ENCODE data around the gene PRR4. TPM values are rescaled to one million over a fixed set of nuclear protein-coding genes. Genes with fewer than 3 reads are reported as not detected.

PRR4 gene
- total RNA-seq, 1 donor from 2014 or later, result 1.7 TPM

DNA sequence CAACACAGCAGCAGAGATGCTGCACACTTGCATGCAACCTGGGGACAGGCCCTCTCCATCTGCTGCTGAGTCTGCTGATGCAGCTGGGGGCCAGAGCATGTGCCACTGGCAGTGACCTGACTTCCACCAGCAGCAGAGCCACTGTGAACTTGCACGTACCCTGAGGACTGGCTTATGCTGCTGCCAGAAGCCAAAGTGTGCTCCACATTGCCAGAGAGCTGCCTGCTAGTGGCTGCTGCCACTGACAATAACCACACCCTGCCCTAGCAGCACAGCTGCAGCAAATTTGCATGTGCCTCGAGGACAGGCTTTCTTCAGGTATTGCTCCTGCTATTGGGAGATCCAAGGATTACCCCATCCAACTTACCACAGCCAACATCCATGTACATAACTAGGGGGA lies 4.5 kb upstream of the PRR4 start:
- H3K27me3 ChIP-seq (ENCODE audit: low read depth), result no peaks in the 10 kb centered on the region
- no peak overlapping the region for H3K4me3 ChIP-seq
- peaks cover 11% of the 10 kb centered on the region for H3K9me3 ChIP-seq
- TF ChIP-seq, protein P1, sequence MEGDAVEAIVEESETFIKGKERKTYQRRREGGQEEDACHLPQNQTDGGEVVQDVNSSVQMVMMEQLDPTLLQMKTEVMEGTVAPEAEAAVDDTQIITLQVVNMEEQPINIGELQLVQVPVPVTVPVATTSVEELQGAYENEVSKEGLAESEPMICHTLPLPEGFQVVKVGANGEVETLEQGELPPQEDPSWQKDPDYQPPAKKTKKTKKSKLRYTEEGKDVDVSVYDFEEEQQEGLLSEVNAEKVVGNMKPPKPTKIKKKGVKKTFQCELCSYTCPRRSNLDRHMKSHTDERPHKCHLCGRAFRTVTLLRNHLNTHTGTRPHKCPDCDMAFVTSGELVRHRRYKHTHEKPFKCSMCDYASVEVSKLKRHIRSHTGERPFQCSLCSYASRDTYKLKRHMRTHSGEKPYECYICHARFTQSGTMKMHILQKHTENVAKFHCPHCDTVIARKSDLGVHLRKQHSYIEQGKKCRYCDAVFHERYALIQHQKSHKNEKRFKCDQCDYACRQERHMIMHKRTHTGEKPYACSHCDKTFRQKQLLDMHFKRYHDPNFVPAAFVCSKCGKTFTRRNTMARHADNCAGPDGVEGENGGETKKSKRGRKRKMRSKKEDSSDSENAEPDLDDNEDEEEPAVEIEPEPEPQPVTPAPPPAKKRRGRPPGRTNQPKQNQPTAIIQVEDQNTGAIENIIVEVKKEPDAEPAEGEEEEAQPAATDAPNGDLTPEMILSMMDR (IDR thresholded peaks at IDR 0.05), result no peak
- no peaks in the 10 kb centered on the region for H3K36me3 ChIP-seq
- H3K27ac ChIP-seq, result no peak overlapping the region
- DNase-seq (no peak), ATAC-seq (no peak)
- intact Hi-C loops (cut with DNase I), result no loop called here
- no peaks in the 10 kb centered on the region for H3K4me1 ChIP-seq

DNA sequence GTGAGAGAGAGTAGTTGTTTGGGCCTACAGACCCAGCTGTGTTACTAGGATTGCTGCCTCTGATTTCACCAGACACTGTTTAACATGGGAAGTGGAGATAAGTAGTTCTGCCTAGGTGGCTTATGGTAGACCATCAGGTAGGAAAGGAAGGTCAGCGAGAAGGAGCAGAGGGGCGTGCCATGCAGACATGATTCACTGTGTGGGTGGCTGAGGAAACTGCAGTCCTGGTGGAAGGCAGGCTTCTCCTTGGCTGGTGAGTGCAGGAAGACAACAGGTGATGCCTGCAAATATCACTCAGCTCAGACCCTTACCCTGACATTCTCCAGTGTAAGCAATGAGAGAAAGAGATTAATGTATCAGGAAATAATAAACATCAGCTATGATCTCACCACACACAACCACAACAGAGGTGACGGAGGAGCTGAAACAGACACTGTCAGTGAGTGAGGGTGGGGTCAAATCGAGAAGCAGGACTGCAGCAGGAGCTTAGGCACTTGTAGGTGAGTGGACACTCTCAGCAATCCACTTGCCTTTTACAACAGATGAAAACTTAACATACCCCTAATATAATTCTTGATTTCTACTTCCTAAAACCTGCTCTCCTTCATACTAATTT lies 2.1 kb upstream of the PRR4 start:
- Histone ChIP-seq H3K4me3 (no peak overlapping the region), H3K27ac (no peak overlapping the region), H3K9me3 (peaks cover 6% of the 10 kb centered on the region), H3K27me3 (ENCODE audit: low read depth) (no peaks in the 10 kb centered on the region), H3K4me1 (no peaks in the 10 kb centered on the region), H3K36me3 (no peaks in the 10 kb centered on the region)
- ATAC-seq, result no peak
- TF ChIP-seq, protein P1 (IDR thresholded peaks at IDR 0.05), result no peak
- intact Hi-C loops (cut with DNase I), result no loop called here
- DNase-seq, result no peak

DNA sequence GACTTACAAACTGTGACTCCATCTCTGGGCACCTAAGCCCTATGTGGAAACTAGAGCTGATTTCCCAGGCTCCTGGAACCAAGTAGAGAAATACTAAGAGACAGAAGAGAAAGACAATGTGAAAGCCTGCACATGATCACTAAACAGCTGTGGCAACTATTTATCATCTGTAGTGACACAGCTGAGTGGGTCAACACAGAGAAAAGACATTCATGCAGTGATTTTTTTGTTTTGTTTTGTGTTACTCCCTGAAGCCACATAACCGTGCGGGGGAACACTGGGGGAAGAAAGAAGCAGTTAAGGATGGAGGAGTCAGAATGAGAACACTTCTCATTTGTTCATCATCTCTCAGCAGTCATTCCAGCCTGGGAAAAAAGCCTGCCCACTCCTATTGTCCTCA lies 1.5 kb downstream of the PRR4 start:
- intact Hi-C loops (cut with DNase I), result no loop called here
- ATAC-seq, result no peak
- H3K27me3 ChIP-seq (ENCODE audit: low read depth), result no peaks in the 10 kb centered on the region
- no peaks in the 10 kb centered on the region for H3K36me3 ChIP-seq
- TF ChIP-seq, protein P1 (IDR thresholded peaks at IDR 0.05), result no peak
- H3K4me3 ChIP-seq, result no peak overlapping the region
- DNase-seq, result no peak
- no peaks in the 10 kb centered on the region for H3K4me1 ChIP-seq
- H3K27ac ChIP-seq, result no peak overlapping the region
- no peaks in the 10 kb centered on the region for H3K9me3 ChIP-seq

DNA sequence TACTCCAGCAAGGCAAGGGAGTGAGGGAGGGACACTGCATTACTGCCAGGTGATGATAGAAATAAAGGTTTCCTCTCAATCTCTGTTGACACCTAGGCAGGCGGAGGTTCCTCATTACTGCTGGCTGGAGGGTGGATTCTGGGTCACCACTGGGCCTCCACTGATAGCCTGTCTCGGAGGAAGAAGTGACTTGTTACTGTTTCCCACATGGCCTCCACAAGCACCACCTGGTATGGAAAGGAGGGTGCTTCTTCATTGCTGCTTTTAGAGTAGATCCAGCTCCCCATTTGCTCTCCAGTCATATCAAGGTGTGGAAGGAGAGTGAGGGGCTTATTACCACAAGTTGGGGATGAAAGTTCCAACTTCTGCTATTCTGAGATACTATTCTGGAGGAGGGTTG lies 6.4 kb downstream of the PRR4 start:
- no peak for ATAC-seq
- intact Hi-C loops (cut with DNase I), result no loop called here
- DNase-seq, result no peak

DNA sequence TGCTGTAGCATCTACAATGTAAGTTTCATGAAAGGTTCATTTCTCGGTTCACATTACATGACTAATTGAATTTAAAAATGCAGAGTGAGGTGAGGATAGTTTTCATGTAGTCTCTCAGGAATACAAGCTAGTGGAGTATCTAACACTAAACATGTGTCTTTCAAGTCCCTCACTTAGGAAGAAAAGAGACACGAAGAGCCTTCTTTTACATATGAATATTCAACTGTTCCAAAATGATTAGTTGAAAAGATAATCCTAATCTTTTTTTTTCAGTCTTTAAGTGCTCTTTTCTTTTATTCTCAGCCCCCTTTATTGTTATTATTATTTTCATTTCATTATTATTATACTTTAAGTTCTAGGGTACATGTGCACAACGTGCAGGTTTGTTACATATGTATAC lies 10.8 kb downstream of the PRR4 start:
- no peak overlapping the region for H3K27ac ChIP-seq
- H3K36me3 ChIP-seq, result no peaks in the 10 kb centered on the region
- intact Hi-C loops (cut with DNase I), result no loop called here
- ATAC-seq (no peak), DNase-seq (no peak)
- H3K27me3 ChIP-seq (ENCODE audit: low read depth), result no peaks in the 10 kb centered on the region
- TF ChIP-seq, protein P1 (IDR thresholded peaks at IDR 0.05), result no peak
- H3K4me3 ChIP-seq, result no peak overlapping the region
- H3K4me1 ChIP-seq, result no peaks in the 10 kb centered on the region
- H3K9me3 ChIP-seq, result no peaks in the 10 kb centered on the region

More for the DNA sequence above, 6.4 kb downstream of the PRR4 start:
- H3K9me3 ChIP-seq, result no peaks in the 10 kb centered on the region
- H3K27me3 ChIP-seq (ENCODE audit: low read depth), result no peaks in the 10 kb centered on the region
- TF ChIP-seq, protein P1 (IDR thresholded peaks at IDR 0.05), result no peak
- H3K36me3 ChIP-seq, result no peaks in the 10 kb centered on the region
- H3K27ac ChIP-seq, result no peak overlapping the region
- no peak overlapping the region for H3K4me3 ChIP-seq
- H3K4me1 ChIP-seq, result no peaks in the 10 kb centered on the region

All from lower lobe of right lung (tissue), 2 donors.